GM18519 (cell line): Measurements from ENCODE around the gene URM1.

Experiments used
- ATAC-seq: cut with Tn5 transposase; IDR thresholded peaks from one replicate; pipeline ENCODE4 v1.9.1; 2021; ENCODE audit warnings: mild to moderate bottlenecking, moderate library complexity; ENCODE audit not compliant: unreplicated experiment, low FRiP score

URM1 gene

DNA sequence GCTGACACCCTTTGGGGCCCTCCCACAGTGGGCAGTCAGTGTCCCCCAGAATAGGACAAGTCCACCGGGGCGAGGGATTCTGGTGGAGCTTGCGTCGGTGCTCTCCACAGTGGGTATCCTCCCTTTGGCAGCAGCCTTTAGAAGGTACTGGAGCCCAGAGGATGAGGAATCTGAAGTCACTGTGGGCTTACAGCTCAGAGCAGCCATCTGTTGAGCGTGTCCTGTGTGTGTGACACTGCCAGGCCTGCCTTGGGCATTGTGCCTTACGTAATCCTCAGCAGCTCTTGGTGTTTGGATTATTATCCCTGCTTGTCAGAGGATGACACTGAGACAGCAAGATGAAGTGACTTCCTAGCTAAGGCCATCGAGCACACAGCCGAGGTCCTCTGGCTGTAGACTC is 12.6 kb downstream of the URM1 start:
- ATAC-seq = no peak

DNA sequence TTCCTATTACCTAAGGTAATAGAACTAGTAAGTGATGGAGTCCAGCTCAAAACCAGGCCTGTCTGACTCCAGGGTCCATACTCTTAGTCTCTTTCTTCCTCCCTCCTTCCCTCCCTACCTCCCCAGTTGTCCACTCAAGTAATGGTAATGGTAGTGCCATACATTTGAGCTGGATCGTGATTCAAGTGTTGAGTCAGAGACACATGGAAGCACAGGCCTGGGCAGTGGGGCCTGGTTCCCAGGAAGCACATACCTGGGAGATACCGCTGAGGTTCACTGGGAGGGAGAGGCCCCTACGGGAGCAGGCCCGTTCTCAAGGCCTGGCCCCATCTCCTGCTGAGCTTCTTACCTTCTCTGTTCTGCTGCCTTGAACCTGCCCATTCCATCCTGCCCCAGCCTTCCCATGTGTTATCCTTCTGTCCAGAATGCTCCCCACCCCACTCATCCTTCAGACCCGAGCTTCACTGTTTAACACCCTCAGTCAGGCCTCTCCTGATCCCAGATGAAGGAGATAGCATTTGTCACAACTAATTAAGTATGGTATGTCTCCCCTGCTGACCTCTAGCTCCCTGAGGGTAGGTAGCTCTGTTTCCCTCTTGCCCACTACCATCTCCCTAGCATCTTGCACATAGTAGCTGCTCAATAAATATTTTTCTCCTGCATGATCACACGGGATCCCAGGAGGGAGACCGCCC is 13.8 kb downstream of the URM1 start:
- ATAC-seq = no peak

- ATAC-seq = no peak
These were observed 14.6 kb downstream of the URM1 start for GRCh38 chr9:128385496-128386460.

GRCh38 chr9:128388150-128388549 is 17.0 kb downstream of the URM1 start:
- ATAC-seq = no peak

GRCh38 chr9:128389395-128390149 is 18.4 kb downstream of the URM1 start:
- no peak for ATAC-seq

DNA sequence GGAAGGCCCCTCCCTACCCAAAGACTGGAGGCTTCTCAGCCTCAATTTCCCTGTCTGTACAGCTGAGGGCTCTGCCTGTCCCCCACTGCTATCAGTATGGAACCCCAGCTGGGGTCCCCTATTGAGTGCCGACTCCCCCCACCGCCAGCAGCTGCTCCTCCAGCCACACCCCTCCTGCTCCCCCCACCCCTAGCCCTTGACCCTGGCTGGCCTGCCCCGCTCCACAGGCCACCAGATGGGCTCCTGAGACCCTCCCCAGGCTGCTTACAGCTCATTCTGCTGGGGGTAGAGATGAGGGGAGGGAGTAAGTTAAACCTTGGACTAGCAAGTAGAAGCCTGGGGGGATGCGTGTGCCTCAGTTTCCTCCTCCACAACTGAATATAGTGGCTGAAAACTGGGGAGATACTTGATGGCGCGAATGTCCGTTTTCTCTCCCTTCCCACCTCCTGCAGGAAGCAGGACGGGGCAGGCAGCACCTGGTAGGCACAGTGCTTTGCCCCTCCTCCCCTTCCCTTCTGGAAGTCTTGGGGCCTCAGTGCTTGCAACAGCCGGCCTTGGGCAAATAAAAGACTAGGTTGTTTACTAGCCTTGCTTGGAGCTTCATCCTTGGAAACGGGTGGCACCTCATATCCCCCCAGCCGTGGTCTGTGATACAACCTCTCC is 19.1 kb downstream of the URM1 start:
- ATAC-seq = no peak

DNA sequence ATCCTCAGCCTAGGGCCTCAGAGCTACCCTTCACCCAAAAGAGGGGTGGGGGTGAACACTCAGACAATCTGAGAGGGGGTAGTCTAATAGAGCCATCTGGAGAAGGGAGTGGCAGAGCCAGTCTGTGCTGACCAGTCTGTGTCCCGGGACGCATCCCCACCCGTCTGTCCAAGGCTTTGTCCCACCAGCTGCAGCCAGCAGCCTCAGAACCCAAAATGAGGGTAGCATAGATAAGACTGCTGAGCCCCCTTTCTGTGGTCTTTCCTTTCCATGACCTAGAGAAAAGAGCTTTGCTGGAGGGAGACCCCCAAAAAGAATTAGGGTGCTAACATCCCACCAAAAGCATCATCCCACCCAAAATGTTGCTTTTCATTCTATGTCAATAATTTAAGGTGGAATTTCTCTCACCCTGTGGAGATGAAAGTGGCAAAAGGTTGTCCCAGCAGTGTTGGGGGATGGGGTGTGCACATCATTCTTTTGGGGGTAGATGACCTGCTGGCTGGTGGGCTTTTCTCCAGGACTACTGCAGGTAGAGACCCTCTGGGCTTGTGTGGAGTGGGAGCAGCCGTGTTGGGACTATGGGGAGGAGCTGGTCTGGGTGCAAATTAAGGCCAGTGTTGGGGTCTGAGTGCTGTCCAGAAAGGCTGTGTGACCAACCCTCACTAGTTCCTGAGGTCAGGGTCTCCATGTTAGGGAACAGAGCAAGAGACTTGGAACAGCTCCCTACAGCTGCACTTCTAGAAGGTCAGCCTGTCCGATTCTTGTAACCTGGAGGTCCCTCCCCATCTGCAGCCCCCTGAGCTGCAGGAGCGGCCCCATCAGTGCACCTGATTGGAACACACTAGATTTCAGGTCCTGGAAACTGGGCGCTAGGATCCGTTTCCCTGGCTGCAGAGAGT is 19.9 kb downstream of the URM1 start:
- no peak for ATAC-seq

GRCh38 chr9:128391956-128392301 is 20.8 kb downstream of the URM1 start:
- no peak for ATAC-seq

GRCh38 chr9:128392302-128393144 is 21.3 kb downstream of the URM1 start:
- no peak for ATAC-seq

DNA sequence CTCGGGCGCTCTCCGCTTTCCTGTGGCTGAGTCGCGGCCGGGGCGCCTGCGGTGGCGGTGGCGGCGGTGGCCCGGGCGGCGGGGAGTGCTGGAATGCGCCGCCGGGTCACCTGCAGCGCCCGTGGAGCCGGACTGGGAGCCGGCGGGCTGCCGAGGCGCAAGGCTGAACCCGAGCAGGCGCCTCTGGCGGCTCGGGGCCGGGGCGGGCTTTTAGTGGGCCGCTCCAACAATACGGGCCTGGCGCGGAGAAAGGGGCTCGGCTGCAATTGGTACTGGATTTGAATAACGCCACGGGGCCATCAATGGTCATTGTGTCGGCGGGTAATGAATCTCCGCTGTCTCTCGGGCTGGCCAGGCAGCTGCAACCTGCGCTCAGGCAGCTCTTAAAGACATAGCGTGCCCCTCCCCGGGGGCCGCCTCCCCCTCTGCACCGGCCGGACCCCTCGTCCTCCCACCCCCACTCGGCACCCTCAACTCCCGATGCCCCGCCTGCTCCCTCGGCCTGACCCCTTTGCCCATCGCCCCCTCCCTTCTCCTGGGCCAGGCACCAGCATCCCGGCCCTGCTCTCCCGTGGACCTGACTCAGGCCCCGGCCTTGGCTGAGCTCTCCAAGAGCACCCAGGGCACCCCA is 22.1 kb downstream of the URM1 start:
- ATAC-seq = no peak

- ATAC-seq = no peak
These were observed 22.8 kb downstream of the URM1 start for GRCh38 chr9:128393970-128394369.

- no peak for ATAC-seq
These were observed 23.4 kb downstream of the URM1 start for GRCh38 chr9:128394379-128395168.

GRCh38 chr9:128396970-128397613 is 25.9 kb downstream of the URM1 start:
- ATAC-seq = no peak

- no peak for ATAC-seq
These were observed 26.7 kb downstream of the URM1 start for GRCh38 chr9:128397831-128398230.

DNA sequence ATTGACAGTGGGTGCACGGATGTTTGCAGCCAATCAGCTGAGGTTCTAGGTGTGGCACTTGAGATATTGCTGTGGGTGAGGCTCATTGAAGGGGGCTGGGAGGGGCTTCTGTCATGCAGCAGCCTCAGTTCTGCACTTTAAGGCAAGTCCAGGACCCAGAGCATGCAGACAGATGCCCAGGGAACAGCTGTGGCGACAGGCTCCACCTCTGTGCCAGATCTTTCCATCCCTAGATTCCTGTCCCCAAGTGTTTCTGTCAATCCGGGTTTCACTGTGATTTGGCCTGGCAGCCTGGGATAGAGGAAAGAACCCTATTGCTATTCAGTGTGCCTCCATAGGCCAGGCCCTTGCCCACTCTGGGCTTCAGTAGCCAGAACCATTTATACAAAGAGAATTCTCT is 28.7 kb downstream of the URM1 start:
- no peak for ATAC-seq

DNA sequence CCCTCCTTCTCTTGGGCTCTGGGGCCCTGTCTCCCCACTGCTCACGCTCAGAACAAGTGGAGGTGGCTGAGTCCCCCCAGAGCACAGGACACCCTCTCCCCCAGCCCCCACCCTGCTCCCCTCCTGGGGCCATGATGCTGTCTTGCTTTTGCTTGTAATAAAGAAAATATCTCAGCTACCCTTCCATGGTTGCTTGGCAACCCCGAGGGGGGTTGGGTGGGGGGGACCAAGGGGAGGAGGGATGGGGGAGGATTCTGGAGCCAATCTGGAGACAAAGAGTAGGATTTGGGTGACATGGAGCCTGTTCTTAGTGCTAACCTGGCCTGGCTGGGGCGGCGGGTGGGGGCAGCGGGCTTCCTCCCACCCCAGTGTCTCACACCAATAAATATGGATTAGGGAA is 33.4 kb downstream of the URM1 start:
- ATAC-seq = no peak
